Measurements from ENCODE around the gene RUNX2. TPM values are rescaled to one million over a fixed set of nuclear protein-coding genes. Genes with fewer than 3 reads are reported as not detected.

The RUNX2 gene
- total and polyA plus RNA-seq, 3 experiments from 2014 or later, result 16.1 to 25.8 (median 25.3) TPM

DNA sequence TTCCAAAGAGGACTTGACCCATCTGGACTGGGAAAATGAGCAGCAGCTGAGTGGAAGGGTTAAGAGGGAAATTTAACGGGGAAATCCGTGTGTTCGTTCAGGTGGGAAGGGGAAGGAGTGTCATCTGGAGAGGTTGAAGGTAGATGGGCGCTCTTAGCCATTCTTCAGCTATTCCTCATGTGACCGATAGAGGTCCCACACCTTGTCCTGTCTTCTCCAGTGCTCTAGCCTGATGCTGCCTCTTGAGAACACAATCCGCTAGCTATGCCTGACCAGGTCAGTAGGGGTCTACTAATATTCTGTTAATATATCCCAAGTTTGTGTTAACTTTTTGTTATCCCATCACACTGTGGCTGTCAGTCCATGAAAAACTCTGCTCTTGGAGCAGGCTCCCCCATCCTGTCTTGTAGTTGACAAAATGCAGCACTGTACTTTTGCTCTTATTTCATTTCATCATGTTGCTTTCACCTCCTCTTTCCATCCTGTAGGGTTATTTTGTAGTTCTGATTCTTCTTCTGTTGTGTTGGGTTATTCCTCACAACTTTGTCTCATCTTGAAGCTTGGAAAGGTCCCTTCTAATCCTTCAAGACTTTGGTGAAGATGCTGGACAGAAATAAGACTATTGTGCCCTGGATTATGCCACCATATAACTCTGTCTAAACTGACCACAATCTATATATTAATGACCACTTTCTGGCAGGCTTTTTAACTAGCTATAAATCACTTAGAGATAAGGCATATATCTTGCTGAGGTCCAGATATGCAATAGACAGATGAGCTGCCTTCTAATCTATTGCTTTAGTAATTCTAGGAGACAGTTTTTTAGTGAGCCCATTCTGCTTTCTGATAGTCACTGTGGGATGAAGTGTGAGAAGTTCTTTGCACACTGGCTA, 173.0 kb downstream of the RUNX2 start:
- H3K27ac Mint-ChIP-seq, result peak overlapping the region in 4 of 8 donors; percentile 0 to 75 (median 34)
- no peak overlapping the region for H3K27ac ChIP-seq (ENCODE audit: low read depth, low read length)
- H3K36me3 ChIP-seq (ENCODE audit: insufficient read depth, low read length), result no peaks in the 10 kb centered on the region
- POLR2A ChIA-PET, result no interaction called here
- H3K27me3 Mint-ChIP-seq, result no peaks in the 10 kb centered on the region
- no peaks in the 10 kb centered on the region for H3K9me3 ChIP-seq (ENCODE audit: low read length)
- DNase-seq, result no peak
- H3K4me1 Mint-ChIP-seq, result peaks cover 19 to 79% (median 21%) of the 10 kb centered on the region in 3 donors
- peaks cover 18% of the 10 kb centered on the region for H3K4me1 ChIP-seq (ENCODE audit: insufficient read depth, low read length)
- no peaks in the 10 kb centered on the region for H3K9me3 Mint-ChIP-seq
- CTCF ChIA-PET, result no interaction called here
- H3K36me3 Mint-ChIP-seq, result peaks cover 10 to 30% (median 11%) of the 10 kb centered on the region in 3 donors
- H3K27me3 ChIP-seq (ENCODE audit: insufficient read depth, low read length, poor library complexity, severe bottlenecking), result no peaks in the 10 kb centered on the region
- H3K4me3 ChIP-seq (ENCODE audit: low read length), result no peak overlapping the region
- H3K4me3 Mint-ChIP-seq, result peak overlapping the region in 1 of 7 donors; percentile 2

DNA sequence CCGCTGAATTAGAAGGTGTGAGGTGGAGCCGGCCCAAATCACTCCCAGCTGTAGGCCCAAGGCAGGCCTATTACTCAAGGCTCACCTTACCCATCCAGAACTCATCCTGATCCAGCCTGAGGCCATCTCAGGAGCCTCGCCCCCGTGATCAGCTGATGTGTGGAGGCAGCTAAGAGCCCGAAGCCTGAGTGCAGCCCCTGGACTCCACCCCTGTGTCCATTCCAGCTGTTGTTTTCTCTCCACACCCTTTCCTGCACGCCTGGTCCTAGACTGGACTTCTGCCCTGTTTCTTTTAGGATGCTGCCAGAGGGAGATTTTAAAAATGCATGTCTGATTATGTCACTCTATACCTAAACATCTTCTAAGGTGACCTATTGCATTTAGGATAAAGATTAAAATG, 174.3 kb downstream of the RUNX2 start:
- Mint-ChIP-seq H3K27ac (peak overlapping the region in 3 of 8 donors; percentile 26 to 55 (median 45)), H3K27me3 (no peaks in the 10 kb centered on the region), H3K36me3 (peaks cover 9 to 31% (median 12%) of the 10 kb centered on the region in 3 donors), H3K9me3 (no peaks in the 10 kb centered on the region), H3K4me1 (peaks cover 7 to 74% (median 13%) of the 10 kb centered on the region in 3 donors), H3K4me3 (no peak overlapping the region)
- H3K4me1 ChIP-seq (ENCODE audit: insufficient read depth, low read length), result peaks cover 6% of the 10 kb centered on the region
- no peaks in the 10 kb centered on the region for H3K36me3 ChIP-seq (ENCODE audit: insufficient read depth, low read length)
- POLR2A ChIA-PET, result no interaction called here
- CTCF ChIA-PET, result no interaction called here
- no peaks in the 10 kb centered on the region for H3K27me3 ChIP-seq (ENCODE audit: insufficient read depth, low read length, poor library complexity, severe bottlenecking)
- no peak overlapping the region for H3K27ac ChIP-seq (ENCODE audit: low read depth, low read length)
- H3K9me3 ChIP-seq (ENCODE audit: low read length), result no peaks in the 10 kb centered on the region
- H3K4me3 ChIP-seq (ENCODE audit: low read length), result no peak overlapping the region
- DNase-seq, result no peak

DNA sequence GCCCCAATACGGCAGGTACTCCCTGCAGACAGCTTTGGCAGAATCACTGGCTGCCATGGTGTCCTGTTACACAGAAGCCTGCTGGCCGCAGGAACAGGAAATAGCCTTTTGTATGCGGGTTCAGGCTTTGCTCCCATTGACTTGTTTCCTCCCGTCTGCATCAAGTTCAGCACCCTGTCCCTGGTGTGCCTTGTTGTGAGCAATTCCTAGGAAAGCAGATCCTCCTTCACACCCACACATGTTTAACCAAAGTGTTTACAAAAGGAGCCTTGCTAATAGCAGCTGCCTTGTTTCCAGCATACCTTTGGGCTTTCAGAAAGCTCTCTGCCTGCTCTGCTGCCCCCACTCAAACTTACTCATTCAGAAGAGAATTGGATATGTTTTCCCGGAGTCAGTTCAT, 176.8 kb downstream of the RUNX2 start:
- peaks cover 5 to 27% (median 12%) of the 10 kb centered on the region in 3 donors for H3K36me3 Mint-ChIP-seq
- H3K27me3 Mint-ChIP-seq, result no peaks in the 10 kb centered on the region
- DNase-seq, result no peak
- ChIA-PET POLR2A (no interaction called here), CTCF (no interaction called here)
- H3K9me3 Mint-ChIP-seq, result no peaks in the 10 kb centered on the region
- Histone ChIP-seq H3K27ac (ENCODE audit: low read depth, low read length) (no peak overlapping the region), H3K27me3 (ENCODE audit: insufficient read depth, low read length, poor library complexity, severe bottlenecking) (no peaks in the 10 kb centered on the region), H3K4me3 (ENCODE audit: low read length) (no peak overlapping the region), H3K4me1 (ENCODE audit: insufficient read depth, low read length) (no peaks in the 10 kb centered on the region), H3K9me3 (ENCODE audit: low read length) (no peaks in the 10 kb centered on the region), H3K36me3 (ENCODE audit: insufficient read depth, low read length) (no peaks in the 10 kb centered on the region)
- peak overlapping the region in 2 of 8 donors; percentile 20 to 62 for H3K27ac Mint-ChIP-seq
- H3K4me3 Mint-ChIP-seq, result no peak overlapping the region
- peaks cover 0 to 67% (median 14%) of the 10 kb centered on the region in 3 donors for H3K4me1 Mint-ChIP-seq

DNA sequence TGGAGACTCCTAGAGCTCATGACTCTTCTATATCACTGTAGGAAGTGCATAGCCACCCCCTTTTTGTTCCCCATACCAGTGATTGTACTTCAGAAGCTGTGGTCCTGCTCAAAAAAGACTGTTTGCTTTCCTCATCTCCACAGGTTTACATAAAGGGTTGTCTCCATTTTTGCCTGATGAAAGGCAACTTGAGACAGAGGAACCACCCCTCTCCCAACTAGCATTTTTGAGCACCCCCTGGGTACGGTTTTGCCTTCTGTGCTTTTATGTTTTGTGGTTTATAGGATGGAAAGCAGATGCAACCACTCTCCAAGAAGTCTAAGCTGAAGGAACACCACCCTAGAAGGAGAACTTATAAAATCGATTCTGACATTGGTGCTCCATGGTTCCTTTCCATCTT, 177.3 kb downstream of the RUNX2 start:
- Histone ChIP-seq H3K9me3 (ENCODE audit: low read length) (no peaks in the 10 kb centered on the region), H3K27ac (ENCODE audit: low read depth, low read length) (no peak overlapping the region), H3K4me3 (ENCODE audit: low read length) (no peak overlapping the region), H3K27me3 (ENCODE audit: insufficient read depth, low read length, poor library complexity, severe bottlenecking) (no peaks in the 10 kb centered on the region), H3K4me1 (ENCODE audit: insufficient read depth, low read length) (no peaks in the 10 kb centered on the region), H3K36me3 (ENCODE audit: insufficient read depth, low read length) (no peaks in the 10 kb centered on the region)
- CTCF ChIA-PET, result no interaction called here
- Mint-ChIP-seq H3K4me3 (no peak overlapping the region), H3K36me3 (peaks cover 3 to 27% (median 12%) of the 10 kb centered on the region in 3 donors), H3K27me3 (no peaks in the 10 kb centered on the region), H3K27ac (peak overlapping the region in 3 of 8 donors; percentile 50 to 74 (median 62)), H3K4me1 (peaks cover 0 to 64% (median 14%) of the 10 kb centered on the region in 3 donors), H3K9me3 (no peaks in the 10 kb centered on the region)
- POLR2A ChIA-PET, result no interaction called here
- no peak for DNase-seq

DNA sequence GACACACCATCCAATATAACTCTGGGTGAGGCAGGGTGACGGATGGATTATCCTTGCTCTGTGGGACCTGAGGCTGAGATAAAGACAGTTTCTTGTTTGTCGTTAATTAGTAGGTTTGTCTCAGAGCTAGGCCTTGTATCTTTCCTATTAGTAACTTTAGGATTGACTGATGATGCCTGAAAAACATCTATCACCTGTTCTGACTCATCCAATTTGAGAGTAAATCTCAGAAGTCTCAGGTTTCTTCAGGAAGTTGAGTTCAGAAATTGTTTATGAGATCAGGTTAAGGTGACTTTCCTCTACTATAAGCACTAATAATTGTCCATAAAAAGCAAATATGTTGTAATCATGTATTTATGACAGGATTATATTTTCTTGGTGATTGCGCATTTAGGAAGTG, 179.1 kb downstream of the RUNX2 start:
- no peaks in the 10 kb centered on the region for H3K9me3 ChIP-seq (ENCODE audit: low read length)
- Mint-ChIP-seq H3K27ac (peak overlapping the region in 3 of 8 donors; percentile 14 to 29 (median 24)), H3K4me1 (peaks cover 0 to 51% (median 15%) of the 10 kb centered on the region in 3 donors), H3K4me3 (no peak overlapping the region), H3K9me3 (no peaks in the 10 kb centered on the region), H3K27me3 (no peaks in the 10 kb centered on the region), H3K36me3 (peaks cover 0 to 22% (median 12%) of the 10 kb centered on the region in 3 donors)
- H3K4me3 ChIP-seq (ENCODE audit: low read length), result no peak overlapping the region
- no peak for DNase-seq
- POLR2A ChIA-PET, result no interaction called here
- H3K4me1 ChIP-seq (ENCODE audit: insufficient read depth, low read length), result no peaks in the 10 kb centered on the region
- H3K27ac ChIP-seq (ENCODE audit: low read depth, low read length), result no peak overlapping the region
- H3K36me3 ChIP-seq (ENCODE audit: insufficient read depth, low read length), result no peaks in the 10 kb centered on the region
- no peaks in the 10 kb centered on the region for H3K27me3 ChIP-seq (ENCODE audit: insufficient read depth, low read length, poor library complexity, severe bottlenecking)
- CTCF ChIA-PET, result no interaction called here

DNA sequence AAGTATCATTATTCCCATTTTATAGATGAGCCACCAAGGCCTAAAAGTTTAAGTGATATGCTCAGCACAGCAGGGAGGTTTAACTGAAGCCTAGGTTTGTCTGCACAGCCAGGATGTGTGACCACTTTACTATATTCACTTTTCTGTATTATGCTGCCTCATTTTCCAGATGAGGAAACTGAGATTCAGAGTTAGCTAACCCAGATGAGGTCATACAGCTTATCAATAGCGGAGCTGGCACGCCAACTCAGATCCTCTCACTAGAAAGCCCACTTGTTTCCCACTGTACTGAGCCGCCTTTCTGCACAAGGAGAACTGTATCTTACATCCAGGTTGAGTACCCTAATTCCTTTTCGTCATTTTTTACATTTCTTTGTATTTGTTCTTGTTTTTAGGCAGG, 181.3 kb downstream of the RUNX2 start:
- Histone ChIP-seq H3K27me3 (ENCODE audit: insufficient read depth, low read length, poor library complexity, severe bottlenecking) (no peaks in the 10 kb centered on the region), H3K36me3 (ENCODE audit: insufficient read depth, low read length) (no peaks in the 10 kb centered on the region), H3K9me3 (ENCODE audit: low read length) (no peaks in the 10 kb centered on the region), H3K4me1 (ENCODE audit: insufficient read depth, low read length) (no peaks in the 10 kb centered on the region), H3K27ac (ENCODE audit: low read depth, low read length) (no peak overlapping the region), H3K4me3 (ENCODE audit: low read length) (no peak overlapping the region)
- peak overlapping the region in 3 of 8 donors; percentile 25 to 39 (median 37) for H3K27ac Mint-ChIP-seq
- H3K27me3 Mint-ChIP-seq, result no peaks in the 10 kb centered on the region
- no peaks in the 10 kb centered on the region for H3K9me3 Mint-ChIP-seq
- peaks cover 4 to 27% (median 21%) of the 10 kb centered on the region in 3 donors for H3K36me3 Mint-ChIP-seq
- H3K4me1 Mint-ChIP-seq, result peaks cover 0 to 33% (median 12%) of the 10 kb centered on the region in 3 donors
- H3K4me3 Mint-ChIP-seq, result no peak overlapping the region
- DNase-seq, result no peak
- POLR2A ChIA-PET, result no interaction called here
- CTCF ChIA-PET, result no interaction called here

DNA sequence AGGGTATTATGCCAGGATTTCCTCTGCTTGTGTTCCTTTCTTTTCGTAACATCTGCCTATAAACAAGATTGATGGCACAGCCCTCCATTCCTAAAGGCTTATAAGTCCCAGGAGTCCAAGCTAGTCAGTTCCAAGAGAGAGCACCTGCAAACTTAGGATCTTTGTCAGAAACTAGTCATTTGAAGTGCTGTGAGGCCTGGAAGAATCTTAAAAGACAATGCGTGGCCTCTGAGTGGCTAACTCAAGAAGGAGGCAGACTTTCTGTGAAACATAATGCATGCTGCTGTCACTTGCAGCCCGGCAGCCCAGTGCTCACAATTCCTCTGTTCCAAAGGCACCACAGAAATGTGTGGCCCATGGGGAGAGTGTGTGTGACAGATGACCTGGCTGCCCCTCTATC, 184.6 kb downstream of the RUNX2 start:
- Histone ChIP-seq H3K36me3 (ENCODE audit: insufficient read depth, low read length) (no peaks in the 10 kb centered on the region), H3K27me3 (ENCODE audit: insufficient read depth, low read length, poor library complexity, severe bottlenecking) (no peaks in the 10 kb centered on the region), H3K4me3 (ENCODE audit: low read length) (no peak overlapping the region), H3K27ac (ENCODE audit: low read depth, low read length) (no peak overlapping the region), H3K9me3 (ENCODE audit: low read length) (no peaks in the 10 kb centered on the region), H3K4me1 (ENCODE audit: insufficient read depth, low read length) (no peaks in the 10 kb centered on the region)
- DNase-seq, result no peak
- CTCF ChIA-PET, result no interaction called here
- POLR2A ChIA-PET, result no interaction called here
- Mint-ChIP-seq H3K36me3 (peaks cover 4 to 23% (median 23%) of the 10 kb centered on the region in 3 donors), H3K9me3 (no peaks in the 10 kb centered on the region), H3K27ac (no peak overlapping the region), H3K4me3 (no peak overlapping the region), H3K27me3 (no peaks in the 10 kb centered on the region), H3K4me1 (peaks cover 0 to 21% (median 10%) of the 10 kb centered on the region in 3 donors)

DNA sequence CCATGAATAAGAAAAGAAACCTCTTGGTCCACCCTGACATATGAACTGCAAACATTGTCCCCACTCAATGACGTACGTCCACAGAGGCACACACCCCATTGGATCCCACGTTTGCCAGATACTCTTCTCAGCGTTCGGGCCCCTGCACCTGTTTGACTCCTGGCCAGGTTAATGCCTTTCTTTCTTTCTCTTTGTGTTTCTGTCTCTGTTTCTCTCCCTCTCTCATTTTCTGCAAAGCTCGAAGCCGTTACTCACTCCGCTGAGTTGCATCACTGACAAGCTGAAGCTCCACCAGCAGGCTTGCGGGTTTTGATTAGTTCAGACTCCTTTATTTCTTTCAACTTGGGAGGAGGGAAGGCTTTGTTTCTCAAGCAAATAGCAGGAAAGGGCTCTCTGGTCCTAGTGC, 185.1 kb downstream of the RUNX2 start:
- Mint-ChIP-seq H3K9me3 (no peaks in the 10 kb centered on the region), H3K4me1 (peaks cover 0 to 26% (median 10%) of the 10 kb centered on the region in 3 donors), H3K27ac (peak overlapping the region in 2 of 8 donors; percentile 17 to 36), H3K27me3 (no peaks in the 10 kb centered on the region), H3K36me3 (peaks cover 4 to 24% (median 23%) of the 10 kb centered on the region in 3 donors), H3K4me3 (no peak overlapping the region)
- ChIA-PET CTCF (no interaction called here), POLR2A (no interaction called here)
- no peaks in the 10 kb centered on the region for H3K4me1 ChIP-seq (ENCODE audit: insufficient read depth, low read length)
- H3K27me3 ChIP-seq (ENCODE audit: insufficient read depth, low read length, poor library complexity, severe bottlenecking), result no peaks in the 10 kb centered on the region
- no peak for DNase-seq
- H3K9me3 ChIP-seq (ENCODE audit: low read length), result no peaks in the 10 kb centered on the region
- no peak overlapping the region for H3K27ac ChIP-seq (ENCODE audit: low read depth, low read length)
- H3K4me3 ChIP-seq (ENCODE audit: low read length), result no peak overlapping the region
- H3K36me3 ChIP-seq (ENCODE audit: insufficient read depth, low read length), result no peaks in the 10 kb centered on the region

Data from CD8-positive, alpha-beta memory T cell (primary cell).